Measurements from ENCODE around the gene BBS9.
A peak's percentile ranks its signal among the peaks of the same experiment; 100 is the strongest.

Gene BBS9

DNA sequence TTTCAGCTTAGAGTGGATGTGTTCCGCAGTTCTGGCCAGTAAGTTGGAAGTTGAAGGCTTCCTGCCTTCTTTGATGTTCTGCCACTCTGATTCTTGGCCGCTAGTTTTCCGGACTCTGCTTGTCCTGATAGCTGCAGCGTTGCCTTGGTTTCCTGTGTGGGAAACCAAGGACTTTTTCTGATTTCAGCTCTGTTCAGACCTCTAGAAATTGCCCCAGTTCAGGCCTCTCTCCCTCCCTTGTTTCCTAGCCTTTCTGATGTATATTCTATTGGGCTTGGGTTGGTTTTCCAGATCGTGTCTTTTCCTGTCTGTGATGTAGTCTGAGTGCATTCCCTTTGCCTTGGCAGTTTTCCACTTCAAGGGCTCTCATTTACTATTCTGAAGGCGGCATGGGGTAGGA lies 318.7 kb downstream of the BBS9 start:
- no peak for DNase-seq (ENCODE audit: low read depth)
- TF ChIP-seq, protein P1, sequence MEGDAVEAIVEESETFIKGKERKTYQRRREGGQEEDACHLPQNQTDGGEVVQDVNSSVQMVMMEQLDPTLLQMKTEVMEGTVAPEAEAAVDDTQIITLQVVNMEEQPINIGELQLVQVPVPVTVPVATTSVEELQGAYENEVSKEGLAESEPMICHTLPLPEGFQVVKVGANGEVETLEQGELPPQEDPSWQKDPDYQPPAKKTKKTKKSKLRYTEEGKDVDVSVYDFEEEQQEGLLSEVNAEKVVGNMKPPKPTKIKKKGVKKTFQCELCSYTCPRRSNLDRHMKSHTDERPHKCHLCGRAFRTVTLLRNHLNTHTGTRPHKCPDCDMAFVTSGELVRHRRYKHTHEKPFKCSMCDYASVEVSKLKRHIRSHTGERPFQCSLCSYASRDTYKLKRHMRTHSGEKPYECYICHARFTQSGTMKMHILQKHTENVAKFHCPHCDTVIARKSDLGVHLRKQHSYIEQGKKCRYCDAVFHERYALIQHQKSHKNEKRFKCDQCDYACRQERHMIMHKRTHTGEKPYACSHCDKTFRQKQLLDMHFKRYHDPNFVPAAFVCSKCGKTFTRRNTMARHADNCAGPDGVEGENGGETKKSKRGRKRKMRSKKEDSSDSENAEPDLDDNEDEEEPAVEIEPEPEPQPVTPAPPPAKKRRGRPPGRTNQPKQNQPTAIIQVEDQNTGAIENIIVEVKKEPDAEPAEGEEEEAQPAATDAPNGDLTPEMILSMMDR (IDR thresholded peaks at IDR 0.05; ENCODE audit: low read depth, low read length, missing control alignments), result no peak
- H3K4me3 ChIP-seq (ENCODE audit: low read depth, low read length), result no peak overlapping the region

DNA sequence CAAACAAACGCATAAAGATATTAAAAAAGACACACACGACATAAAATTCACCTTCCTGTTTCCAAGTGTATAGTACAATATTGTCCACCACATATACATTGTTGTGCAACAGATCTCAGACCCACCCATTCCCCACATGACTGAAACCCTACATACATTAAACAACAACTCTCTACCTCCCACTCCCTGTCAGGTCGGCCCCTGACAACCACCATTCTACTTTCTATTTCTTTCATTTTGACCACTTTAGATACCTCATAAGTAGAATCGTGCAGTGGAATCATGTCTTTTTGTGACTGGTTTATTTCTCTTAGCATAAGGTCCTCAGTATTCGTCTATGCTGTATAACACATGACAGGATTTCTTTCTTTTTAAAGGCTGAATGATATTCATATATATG lies 320.5 kb downstream of the BBS9 start:
- TF ChIP-seq, protein P1 (IDR thresholded peaks at IDR 0.05; ENCODE audit: low read depth, low read length, missing control alignments), result no peak
- DNase-seq (ENCODE audit: low read depth), result no peak
- no peak overlapping the region for H3K4me3 ChIP-seq (ENCODE audit: low read depth, low read length)

DNA sequence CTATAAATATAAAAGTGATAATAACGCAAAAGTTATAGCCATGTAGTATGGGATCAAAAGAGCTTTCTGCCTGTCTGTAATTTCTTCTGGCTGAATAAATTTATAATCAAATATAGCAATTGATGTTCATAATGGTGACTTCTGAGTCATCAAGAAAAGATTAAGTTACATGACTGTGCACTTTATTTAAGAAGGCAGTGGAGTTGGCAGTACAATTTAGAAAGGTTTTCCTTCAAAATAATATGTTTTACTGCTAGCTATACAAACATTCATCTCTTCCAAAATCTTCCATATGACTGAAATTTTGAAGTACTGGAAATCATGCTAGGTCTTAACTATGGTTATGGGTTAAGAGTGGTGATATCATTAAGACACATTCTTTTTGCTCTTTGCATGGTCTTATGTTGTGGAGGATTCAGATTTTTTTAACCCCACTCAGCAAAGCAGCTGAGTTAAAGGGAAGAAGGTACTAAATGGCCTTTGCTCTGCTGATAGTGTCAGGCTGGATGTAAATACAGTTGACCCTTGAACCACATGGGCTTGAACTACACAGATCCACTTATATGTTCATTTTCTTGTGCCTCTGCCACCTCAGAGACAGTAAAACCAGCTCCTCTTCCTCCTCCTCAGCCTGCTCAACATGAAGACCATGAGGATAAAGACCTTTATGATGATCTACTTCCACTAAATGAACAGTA lies 323.6 kb downstream of the BBS9 start:
- no peak for DNase-seq (ENCODE audit: low read depth)
- TF ChIP-seq, protein P1 (IDR thresholded peaks at IDR 0.05; ENCODE audit: low read depth, low read length, missing control alignments), result no peak
- no peak overlapping the region for H3K4me3 ChIP-seq (ENCODE audit: low read depth, low read length)

DNA sequence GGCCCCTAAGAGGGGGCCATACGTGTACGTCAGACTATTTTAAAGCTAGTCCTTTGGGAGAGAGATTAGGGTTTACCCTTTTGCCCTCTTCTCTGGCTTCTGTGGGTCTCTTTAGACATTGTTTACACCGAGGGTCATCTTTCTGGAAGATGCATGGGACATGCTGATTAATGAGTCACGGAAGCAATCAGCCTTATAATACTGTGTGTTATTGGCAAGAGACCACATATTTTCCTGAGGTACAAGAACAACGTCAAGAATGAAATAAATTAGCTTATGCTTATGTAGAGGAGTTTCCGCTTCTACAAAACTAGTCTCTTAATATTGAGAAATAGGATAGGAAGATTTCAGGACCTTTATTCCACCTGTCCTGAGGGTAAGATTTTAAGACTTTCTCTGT lies 327.7 kb downstream of the BBS9 start:
- H3K4me3 ChIP-seq (ENCODE audit: low read depth, low read length), result no peak overlapping the region

DNA sequence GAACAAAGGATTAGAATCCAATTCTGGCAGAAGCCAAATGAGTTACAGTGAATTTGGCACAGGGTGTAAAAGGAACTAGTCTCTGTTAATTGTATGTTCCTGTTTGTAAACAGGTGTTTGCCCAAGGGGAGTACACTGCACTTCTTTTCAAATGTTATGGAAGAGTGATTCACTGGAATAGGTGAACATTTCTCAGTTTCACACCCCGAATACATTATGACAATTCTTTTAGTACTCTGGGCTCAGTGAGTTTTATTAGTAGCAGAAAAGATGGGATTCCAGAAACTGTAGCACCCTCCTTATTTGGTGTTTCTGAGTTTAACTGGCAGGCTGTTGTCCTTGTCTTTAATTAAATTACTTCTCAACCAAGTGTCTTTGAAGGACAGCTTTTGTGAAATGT lies 329.2 kb downstream of the BBS9 start:
- DNase-seq (ENCODE audit: low read depth), result no peak
- TF ChIP-seq, protein P1 (IDR thresholded peaks at IDR 0.05; ENCODE audit: low read depth, low read length, missing control alignments), result no peak
- H3K4me3 ChIP-seq (ENCODE audit: low read depth, low read length), result no peak overlapping the region

More for the DNA sequence above, 327.7 kb downstream of the BBS9 start:
- TF ChIP-seq, protein P1 (IDR thresholded peaks at IDR 0.05; ENCODE audit: low read depth, low read length, missing control alignments), result no peak
- no peak for DNase-seq (ENCODE audit: low read depth)

DNA sequence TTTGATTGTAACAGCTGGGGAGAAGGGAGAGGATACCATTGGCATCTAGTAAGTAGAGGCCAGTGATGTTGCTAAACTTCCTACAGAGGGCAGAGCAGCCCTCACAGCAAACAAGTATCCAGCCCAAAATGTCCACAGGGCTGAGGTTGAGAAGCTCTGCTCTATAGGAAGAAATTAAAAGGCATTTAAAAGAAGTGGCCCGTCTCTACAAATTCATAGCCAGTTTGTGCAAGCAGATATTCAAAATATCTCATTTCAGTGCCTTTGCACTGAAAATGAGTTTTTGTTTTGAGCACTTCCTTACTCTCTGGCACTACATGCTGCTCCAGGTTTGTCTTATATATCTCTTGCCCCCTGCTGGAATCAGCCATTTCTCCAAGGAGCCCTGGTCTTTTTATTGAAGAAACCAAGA lies 330.0 kb downstream of the BBS9 start:
- DNase-seq (ENCODE audit: low read depth), result no peak
- TF ChIP-seq, protein P1 (IDR thresholded peaks at IDR 0.05; ENCODE audit: low read depth, low read length, missing control alignments), result peak; percentile 42
- H3K4me3 ChIP-seq (ENCODE audit: low read depth, low read length), result no peak overlapping the region

DNA sequence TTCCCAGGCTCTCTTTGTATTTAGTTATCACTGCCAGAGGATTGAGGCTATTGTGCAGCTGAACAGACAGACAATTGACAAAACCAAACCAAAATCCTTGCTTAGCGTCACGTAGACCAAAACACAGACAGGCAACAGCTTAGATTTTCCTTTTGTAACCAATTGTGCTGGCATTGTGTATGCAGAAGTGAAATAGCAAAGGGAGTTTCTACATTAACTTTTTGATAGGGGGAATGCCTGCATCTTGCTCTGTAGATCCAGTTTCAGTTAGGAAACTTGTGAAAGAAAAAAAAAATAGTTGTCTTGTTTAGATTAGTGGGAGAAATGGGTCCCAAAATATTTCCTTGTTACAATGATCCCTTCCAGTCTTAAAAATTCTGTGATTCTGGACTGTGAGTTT lies 333.8 kb downstream of the BBS9 start:
- TF ChIP-seq, protein P1 (IDR thresholded peaks at IDR 0.05; ENCODE audit: low read depth, low read length, missing control alignments), result no peak
- no peak overlapping the region for H3K4me3 ChIP-seq (ENCODE audit: low read depth, low read length)
- DNase-seq (ENCODE audit: low read depth), result no peak

All from GM12864 (cell line).